Occipital lobe (tissue), 2 donors: ENCODE data around the gene PON3. TPM values are rescaled to one million over a fixed set of nuclear protein-coding genes. Genes with fewer than 3 reads are reported as not detected.
A peak's percentile ranks its signal among the peaks of the same experiment; 100 is the strongest.

ENCODE experiments used
- DNase-seq: peaks from one replicate; lab custom pipeline; 2025; lab: John Stamatoyannopoulos, UW
- total RNA-seq: library from RNA; depleted of rRNA; stranded (reverse); fragments of >200 nt; gene quantifications from one replicate; pipeline ENCODE4 v1.2.3, GENCODE V29; 2014

The PON3 gene
- total RNA-seq: 0.47 TPM

DNA sequence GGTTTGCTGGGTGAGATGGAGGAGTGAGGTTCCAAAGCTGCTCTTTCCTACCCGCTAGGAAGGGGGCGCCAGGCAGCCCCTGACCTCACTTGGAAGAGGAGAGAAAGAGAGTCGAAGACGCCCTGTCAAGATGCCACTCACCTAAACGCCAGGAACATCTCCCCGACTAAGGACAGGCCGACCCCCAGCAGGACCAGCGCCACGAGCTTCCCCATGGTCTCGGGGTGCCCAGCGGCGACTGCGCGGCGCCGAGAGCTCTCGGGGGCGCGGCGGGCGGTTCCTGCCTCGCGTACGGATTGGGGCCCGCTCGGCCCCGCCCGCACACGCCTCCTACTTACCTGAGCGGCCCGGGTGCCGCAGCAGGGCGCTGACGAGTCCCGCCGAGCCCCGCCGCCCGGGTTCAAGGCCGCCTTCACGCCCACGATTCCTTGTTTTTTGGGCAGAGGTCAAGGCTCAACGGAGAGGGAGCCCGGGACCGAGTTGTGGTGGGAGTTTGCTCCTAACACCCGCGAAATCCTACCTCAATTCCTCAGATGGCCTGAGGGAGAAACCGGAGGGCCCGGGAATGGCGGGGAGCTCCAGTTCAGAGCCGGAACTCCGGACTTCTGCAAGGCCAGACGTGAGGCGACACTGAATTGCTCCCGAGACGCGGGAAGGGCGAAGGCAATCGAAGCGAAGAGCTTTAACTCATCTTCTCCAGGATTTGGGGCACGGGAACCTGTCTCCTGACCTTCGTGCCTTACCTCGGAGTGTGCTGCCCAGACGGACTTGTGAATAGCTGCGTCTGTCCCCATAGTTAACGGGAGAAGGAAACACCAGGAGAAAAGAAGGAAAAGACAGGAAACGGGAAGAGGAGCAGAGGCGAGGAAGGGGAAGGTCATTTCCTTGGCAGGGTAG, at the start of gene PON3:
Gene PON3, minus strand, starts transcription at position 240 of the 897 bp plus-strand sequence. Its CDS starts 25 bp downstream, at position 215.
- DNase-seq: no peak

DNA sequence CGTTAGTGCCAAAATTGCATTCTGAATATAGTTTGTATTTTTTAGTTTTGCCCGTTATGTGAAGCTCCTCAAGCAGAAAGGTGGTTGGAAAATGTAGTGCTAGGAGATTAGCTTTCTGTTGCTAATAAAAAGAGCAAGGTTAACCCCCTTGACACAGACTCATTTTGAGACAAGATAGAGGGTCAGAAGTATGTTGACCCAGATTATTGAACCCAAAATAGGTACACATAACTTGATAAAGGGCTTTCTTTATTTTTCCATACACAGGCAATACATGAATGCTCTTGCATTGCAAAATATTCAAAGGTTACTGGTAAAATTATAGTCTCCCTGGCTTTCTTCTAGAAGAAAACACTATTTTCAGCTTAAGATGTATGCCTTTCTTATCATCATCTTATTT, 48.6 kb upstream of the PON3 start:
- DNase-seq: no peak

DNA sequence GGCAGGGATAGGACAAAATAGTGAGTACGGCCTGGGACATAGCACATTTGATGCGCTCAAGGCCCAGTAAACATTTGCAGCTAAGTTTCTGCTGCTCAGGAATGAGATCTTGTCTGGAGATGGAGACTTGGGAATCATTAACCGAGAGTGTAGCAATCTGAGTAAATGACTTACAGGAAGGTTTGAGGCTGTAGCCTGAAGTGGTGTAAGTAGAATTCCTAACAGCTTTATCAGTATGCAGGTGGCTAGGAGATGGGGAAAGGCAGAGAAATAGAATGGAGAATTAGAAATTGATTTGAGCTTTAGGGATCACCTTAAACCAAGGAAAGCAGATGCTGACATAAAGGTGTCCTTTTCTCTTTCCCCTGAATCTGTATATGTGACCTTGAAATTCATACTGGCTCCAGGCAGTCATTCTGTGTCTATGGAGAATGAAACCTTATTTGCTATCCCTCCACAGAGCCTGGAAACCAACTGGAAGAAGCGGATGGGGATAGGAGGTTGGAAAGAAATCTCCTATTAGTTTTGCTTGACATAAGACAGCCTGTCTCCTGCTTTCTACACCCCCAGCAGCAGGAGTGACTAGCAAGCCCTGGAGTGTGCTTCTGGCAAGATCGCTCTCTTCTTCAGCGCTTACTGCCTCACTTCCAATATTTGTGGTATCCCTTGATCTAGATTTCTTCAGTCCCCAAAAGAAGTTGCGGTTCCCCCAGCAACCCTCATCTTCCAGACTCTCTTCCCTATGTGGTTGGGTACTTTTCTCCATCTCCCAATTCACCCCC, 45.1 kb upstream of the PON3 start:
- no peak for DNase-seq

DNA sequence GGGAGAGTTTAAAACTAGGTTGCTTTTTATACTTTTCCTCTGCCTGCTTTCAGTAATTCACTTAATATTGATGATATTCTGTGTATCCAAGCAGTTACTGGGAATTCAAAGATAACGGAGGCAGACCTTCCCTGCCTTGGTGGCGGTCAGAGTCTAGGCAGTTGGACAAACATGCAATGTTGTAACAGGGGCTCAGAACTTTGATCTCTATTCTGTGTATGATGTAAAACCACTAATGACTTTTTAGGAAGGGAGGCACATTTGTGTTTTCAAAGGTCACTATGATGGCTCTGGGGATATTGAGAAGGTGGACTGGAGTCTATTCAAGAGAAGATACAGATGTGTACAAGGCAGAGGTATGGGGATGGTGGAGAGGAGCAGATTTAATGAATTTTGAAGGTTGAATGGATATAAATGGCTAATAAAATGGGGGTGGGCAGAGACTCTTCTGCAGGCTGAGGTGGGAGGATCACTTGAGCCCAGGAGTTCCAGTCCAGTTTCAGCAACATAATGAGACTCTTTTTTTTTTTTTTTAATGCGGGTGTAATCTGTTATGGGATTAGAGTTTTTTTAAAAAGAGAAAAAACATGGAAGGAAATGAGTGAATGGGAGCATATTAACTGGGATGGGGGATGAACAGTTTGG, 44.3 kb upstream of the PON3 start:
- no peak for DNase-seq

DNA sequence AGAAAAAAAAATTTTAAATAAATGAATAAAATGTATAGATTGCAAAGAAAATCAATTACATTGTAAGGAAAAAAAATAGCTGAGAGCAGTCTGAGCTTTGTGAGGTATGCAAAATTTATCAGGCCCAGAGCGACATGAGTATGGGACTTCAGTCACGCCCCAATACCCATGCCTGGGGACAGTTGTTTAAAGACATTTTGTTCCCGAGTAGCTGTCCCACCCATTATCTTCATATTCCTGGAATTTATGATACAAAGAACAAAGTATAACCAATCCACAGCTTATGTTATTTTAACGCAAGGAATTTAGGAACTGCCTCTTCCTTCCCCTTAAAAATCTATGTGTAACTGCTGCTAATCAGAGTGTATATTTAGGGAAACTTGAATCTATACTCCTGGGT, 40.2 kb upstream of the PON3 start:
- no peak for DNase-seq

DNA sequence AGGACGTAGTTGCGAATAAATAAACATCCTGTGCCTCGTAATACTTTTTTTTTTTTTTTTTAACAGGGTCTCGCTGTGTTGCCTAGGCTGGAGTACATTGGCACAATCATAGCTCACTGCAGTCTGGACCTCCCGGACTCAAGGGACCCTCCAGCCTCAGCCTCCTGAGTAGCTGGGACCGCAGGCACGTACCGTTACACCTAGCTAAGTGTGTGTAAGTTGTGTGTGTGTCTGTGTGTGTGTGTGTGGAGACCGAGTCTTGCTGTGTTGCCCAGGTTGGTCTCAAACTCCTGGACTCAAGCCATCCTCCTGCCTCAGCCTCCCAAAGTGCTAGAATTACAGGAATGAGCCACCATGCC, 39.2 kb upstream of the PON3 start:
- no peak for DNase-seq

DNA sequence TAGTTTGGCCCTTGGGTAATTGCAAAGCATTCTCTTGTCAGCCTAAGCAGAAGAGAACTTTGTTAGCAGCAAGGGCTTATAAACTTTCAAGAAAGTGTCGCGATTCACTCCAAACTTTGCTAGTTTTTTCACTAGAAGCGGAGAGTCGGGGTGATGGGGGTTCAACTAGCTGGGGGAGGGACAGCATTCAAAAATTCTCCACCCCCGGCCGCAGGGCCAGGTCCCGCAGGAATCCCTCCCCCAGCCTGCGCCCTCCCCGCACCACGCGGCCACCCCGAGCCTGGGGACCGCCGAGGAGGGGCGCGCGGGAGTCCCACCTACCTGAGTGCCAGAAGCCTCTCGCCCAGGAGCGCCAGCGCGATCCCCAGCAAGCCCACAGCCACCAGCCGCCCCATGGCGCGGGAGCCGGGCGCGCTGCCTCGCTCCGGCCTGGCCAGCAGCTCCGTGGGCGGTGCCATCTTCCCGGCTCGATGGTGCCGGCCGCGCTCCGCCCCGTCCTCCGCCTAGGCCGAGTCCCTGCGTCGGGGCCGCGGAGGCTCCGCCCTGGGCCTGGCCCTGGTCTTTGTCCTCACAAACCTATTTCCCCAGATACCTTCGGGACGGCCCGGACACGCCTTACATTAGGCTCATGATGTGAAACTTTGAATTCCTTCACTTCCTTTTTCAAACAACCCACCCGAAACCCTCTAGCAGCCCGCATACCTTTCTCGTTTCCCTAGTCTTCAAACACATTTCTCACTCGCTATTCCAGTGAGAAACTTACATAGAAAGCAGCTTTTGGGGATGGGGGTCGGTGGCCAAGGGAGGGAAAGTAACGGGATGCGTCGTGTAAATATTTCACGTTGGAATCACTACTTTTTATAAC, 38.6 kb upstream of the PON3 start, which contains the start of gene PON2:
Gene PON2, minus strand, starts transcription at position 472 of the 865 bp plus-strand sequence. Its CDS starts 77 bp downstream, at position 395.
- peak; percentile 37 for DNase-seq

DNA sequence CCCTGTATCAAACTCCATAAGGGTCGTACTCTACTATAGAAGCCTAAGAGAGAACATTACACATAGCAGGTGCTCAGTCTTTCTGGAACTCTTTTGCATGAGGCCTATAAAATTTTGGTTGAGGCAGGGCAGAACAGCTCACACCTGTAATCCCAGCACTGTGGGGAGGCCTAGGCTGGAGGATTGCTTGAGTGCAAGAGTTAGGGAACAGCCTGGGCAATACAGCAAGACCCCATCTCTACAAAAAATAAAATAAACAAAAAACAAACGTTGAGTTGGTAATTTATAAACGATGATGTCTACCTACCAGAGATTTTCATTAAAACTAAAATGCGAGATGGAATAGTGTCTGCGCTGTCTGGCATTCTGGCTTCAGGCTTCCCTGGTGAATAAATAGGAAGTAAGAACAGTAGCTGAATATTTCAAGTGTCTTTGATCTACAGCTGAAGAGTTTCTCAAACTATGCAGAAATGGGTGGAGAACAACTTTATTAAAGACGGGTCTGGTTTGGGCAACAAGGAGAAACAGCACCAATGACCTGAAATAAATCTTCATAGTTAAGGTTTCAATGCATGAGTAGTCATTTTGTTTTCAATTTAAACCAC, 37.9 kb upstream of the PON3 start:
- no peak for DNase-seq

DNA sequence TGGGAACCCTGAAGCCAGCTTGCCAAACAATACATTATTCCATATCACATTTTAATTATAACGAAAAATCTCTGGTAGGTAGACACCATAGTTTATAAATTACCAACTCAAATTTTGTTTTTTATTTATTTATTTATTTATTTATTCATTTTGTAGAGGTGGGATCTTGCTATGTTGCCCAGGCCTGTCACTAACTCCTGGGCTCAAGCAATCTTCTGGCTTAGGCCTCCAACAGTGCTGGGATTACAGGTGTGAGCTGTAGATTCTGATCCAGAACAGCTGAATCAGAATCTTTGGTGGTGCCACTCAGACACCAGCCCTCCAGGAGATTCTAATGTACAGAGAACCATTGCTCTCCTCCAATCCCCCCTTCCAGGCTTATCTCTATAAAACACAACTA, 37.0 kb upstream of the PON3 start:
- DNase-seq: no peak

DNA sequence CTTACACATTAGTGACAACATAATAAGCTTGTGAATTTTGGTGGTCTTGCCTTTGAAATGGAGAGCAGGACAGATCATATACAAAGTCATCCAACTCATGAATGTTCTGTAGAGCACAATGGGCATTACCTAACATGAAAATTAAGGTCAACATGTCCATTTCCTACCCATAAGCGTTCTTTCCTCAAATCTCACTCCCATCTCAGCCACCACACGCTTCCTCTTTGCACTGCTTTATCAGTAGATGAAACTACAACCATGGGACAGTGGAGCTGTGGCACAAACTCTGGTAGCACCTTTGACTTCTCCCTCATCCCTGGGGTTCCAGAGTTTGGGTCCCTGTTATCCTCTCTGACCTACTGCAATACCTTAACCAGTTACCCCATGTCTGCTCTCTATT, 36.4 kb upstream of the PON3 start:
- DNase-seq: no peak

DNA sequence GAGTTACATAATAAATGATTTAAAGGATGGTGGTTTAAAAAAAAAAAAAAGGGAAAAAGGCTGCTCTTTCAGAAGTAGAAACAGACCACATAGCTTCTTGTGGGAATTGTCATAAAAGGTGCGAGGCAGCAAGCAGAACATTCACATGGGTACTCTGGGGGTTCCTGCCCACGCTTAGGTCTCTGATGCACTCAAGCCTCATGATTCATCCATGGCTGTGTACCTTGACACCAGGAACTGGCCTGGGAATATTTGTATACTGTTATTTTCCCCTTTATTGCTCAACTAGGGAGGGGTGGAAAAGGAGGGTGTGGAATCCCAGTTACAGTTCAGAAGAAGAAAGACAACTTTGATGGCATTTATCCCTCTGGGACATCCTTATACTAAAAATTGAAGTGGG, 34.7 kb upstream of the PON3 start:
- DNase-seq: no peak

DNA sequence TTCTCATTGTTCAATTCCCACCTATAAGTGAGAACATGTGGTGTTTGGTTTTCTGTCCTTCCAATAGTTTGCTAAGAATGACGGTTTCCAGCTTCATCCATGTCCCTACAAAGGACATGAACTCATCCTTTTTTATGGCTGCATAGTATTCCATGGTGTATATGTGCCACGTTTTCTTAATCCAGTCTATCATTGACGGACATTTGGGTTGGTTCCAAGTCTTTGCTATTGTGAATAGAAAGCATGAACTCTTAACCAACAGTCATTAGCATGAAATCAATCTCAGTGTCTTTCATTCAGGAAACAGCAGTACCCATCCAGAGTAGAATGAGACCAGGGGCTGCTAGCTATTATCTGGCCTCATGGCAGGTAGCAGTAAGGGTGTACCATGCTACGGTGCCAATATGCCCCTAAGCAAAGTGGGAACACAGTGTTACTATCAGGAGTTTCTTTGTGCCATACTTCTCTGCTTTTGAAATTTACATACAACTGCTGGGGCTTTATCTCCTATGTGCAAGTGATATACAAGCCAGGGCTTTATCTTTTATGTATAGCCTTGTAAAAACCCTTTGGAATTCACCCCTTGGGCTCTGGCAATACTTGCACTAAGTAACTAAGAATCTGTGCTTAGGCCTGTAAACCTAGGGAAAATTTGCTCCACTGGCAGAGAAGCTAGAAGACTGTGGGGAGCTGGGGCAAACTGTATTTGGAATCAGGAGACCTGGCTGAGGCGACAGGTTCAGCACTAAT, 33.2 kb upstream of the PON3 start:
- DNase-seq: no peak

DNA sequence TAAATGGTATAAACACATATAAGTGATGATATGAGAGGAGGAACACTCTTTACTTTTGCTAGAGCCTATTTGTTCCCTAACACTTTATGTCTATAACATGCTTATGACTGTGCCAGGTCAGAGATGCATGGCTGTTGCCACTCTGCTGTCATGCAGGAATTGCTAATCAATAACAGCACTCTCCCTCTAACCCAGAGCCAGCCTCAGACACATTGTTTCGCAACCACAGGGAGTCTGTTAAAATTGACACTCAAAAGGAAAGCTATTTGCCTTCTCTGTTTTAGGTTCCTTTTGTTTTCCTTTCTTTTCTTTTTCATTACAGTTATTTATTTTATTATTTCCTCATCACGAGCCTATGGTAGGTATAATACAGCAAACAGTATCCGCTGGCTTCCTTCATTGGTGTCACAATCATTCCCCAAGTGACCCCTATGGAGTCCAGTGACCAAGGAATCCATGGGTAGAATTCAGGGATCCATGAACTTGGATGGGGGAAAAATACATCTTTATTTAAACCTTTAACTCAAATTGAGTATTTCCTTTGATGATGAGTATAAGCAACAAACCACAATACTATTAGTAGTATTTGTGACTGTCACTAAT, 31.8 kb upstream of the PON3 start:
- DNase-seq: no peak

DNA sequence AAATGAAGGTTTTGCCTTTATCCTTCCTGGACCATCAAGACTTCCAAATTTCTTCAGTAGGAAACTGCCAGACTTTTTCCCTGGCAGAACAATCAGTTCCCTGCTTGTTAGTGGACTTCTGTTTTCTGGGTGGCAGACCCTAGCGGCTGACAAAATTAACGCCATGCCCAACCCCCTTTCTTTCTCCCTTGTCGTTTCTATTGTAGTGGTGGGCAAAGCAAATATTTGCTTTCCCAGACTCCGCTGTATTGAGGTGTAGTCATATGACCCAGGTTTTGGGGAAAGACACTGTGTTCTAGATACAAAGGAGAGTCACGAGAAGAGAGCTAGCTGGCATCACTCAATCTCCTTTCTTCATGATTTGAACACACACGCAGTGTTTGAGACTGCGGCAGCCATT, 31.0 kb upstream of the PON3 start:
- DNase-seq: no peak

DNA sequence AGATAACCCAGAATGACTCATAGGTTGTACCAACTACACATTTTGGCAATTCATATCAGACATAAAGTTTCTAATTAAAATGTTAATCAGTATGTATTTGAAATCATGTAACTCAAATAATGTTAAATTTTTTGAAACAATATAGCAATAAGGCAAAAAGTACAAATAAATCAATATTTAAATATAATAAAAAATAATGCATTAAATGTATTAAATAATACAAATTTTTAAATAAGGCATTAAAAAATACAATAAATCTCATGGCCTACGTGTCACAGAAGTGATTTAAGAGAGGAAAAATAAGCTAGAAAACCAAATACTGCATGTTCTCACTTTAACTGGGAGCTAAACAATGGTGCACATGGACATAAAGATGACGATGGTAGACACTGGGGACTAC, 29.5 kb upstream of the PON3 start:
- DNase-seq: no peak

DNA sequence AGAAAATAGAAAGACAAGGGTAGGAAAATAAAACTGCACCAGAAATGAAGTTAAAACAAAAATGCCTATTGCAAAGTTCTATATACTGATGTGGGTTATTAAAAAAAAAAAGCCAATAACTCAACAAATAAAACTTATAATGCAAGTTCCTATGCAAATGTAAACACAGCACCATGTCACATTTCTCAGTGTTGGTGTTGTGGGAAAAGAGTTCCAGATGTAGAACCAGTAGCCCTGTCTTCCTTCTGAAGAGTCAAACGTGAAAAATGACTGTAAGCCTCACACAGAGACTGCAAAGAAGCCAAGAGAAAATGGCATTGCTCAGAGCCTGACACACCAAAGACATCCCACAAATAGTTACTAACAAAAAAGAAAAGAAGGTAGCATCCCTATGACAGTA, 28.5 kb upstream of the PON3 start:
- no peak for DNase-seq

DNA sequence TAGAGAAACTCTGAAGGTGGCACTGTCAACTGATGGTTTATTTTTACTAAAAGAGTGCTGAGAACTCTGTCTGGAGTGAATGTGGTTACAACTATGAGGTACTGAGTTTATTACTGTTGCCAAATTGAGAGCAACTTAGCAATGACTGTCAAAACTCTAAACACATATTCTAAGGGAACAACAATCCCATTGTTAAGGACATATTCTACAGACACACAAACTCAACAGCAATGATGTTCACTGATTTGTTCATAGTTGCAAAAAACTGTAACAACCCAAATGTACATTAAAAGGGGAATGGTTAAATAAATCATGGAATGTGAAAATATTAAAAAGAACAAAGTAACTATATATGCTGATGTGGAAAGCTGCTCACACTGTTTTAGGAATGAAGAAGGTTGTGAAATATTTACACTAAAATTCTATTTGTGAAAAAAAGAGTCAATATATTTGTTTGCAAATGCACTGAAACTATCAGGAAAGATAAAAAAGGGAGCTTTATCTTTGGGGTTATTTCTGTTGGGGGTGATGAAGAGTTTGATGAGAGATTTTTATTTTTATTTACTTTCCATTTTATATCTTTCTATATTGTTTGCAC, 25.8 kb upstream of the PON3 start:
- DNase-seq: no peak

DNA sequence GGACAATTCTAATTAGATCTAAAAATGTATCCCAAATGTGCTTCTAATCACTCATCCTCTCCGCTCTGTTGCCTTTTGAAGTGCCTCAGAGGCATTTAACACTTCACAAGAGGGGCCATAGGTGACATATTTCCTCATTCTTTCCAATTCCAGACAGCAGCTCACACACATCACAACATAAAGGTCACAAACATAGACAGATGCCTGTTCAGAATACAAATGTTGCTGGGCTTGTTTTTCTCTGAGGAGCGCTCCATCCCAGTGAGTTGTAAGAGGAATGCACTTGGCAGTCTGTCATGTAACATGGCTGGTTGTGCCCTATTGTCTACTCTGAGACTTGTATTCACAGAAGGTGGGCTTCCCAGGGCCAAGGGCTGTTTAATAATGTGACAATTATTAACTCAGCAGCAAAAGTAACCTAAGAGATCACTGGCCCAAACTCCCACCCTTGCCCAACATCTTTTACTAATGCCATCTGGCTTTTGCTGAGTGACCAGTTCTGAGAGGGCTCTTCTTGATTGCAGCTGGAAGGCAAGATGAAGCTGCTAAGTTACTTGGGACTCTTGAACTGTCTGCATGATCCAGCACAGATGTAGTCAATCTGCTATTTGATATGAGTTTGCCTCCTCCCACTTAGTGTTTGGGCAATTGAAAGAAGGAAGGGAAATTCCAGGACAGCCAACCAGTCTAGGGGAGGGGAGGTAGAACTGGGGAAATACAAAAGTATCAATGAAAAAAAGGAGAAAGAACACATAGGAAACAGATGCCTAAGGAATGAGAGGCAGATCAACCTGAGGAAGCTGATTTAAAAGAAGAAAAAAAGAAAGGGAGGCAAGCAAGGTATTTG, 25.0 kb upstream of the PON3 start:
- no peak for DNase-seq
